Liver (tissue), 9 donors: ENCODE data around the gene RAPGEF1. TPM values are rescaled to one million over a fixed set of nuclear protein-coding genes. Genes with fewer than 3 reads are reported as not detected.

ENCODE experiments used
- DNase-seq: peaks from one replicate; pipeline ENCODE4 v3.0.0-alpha.2; 2017; ENCODE audit warnings: low spot score
- H3K27ac ChIP-seq, 2 donors: one replicate each; pipeline ENCODE4 v1.7.0; 2013; ENCODE audit warnings: inconsistent platforms in 2 of 2, low read length in 2 of 2, control low read depth in 1 of 2, low read depth in 1 of 2, mild to moderate bottlenecking in 1 of 2
- H3K27me3 ChIP-seq, 4 donors: one replicate each; pipeline versions ENCODE4 v1.6.1 to v1.7.0; 2013; ENCODE audit warnings: low read length in 3 of 4, inconsistent platforms in 1 of 4, mild to moderate bottlenecking in 1 of 4, moderate library complexity in 1 of 4; ENCODE audit not compliant: control insufficient read depth in 4 of 4, insufficient read depth in 4 of 4
- H3K36me3 ChIP-seq, 4 donors: one replicate each; pipeline versions ENCODE4 v1.6.1 to v1.7.0; 2013; ENCODE audit warnings: low read length in 3 of 4, mild to moderate bottlenecking in 3 of 4, low read depth in 1 of 4, moderate library complexity in 1 of 4; ENCODE audit not compliant: control insufficient read depth in 4 of 4, insufficient read depth in 3 of 4
- H3K4me1 ChIP-seq, 4 donors: one replicate each; pipeline versions ENCODE4 v1.6.1 to v1.7.0; 2013; ENCODE audit warnings: low read length in 3 of 4, mild to moderate bottlenecking in 3 of 4, moderate library complexity in 1 of 4; ENCODE audit not compliant: control insufficient read depth in 4 of 4, insufficient read depth in 4 of 4
- H3K4me3 ChIP-seq, 3 donors: one replicate each; pipeline versions ENCODE4 v1.6.1 to v1.7.0; 2013; ENCODE audit warnings: low read length in 3 of 3, control low read depth in 1 of 3, low read depth in 1 of 3, mild to moderate bottlenecking in 1 of 3
- H3K9ac ChIP-seq, 2 donors: one replicate each; pipeline ENCODE4 v1.7.0; 2013; ENCODE audit warnings: low read length in 2 of 2, mild to moderate bottlenecking in 2 of 2, moderate library complexity in 2 of 2, control low read depth in 1 of 2, low read depth in 1 of 2
- H3K9me3 ChIP-seq, 4 donors: one replicate each; pipeline versions ENCODE4 v1.6.1 to v1.7.0; 2013; ENCODE audit warnings: low read length in 3 of 4; ENCODE audit not compliant: control insufficient read depth in 4 of 4
- CTCF ChIP-seq: fragments of 150-350 bp; IDR thresholded peaks from 2 replicates; pipeline ENCODE4 v1.5.1; 2017; ENCODE audit warnings: improper control_type of control experiment, low read depth, low read length; ENCODE audit not compliant: missing input control
- EGR1 ChIP-seq, 2 donors: IDR thresholded peaks; 2 replicates each; pipeline ENCODE4 v1.6.1; 2016 to 2018; ENCODE audit warnings: antibody characterized with exemption in 2 of 2, low read depth in 2 of 2
- FOXA1 ChIP-seq: IDR thresholded peaks from 2 replicates; pipeline ENCODE4 v1.6.1; 2016; ENCODE audit warnings: antibody characterized with exemption
- FOXA2 ChIP-seq: IDR thresholded peaks from 2 replicates; pipeline ENCODE4 v1.6.1; 2016; ENCODE audit warnings: antibody characterized with exemption
- GABPA ChIP-seq, 2 donors: IDR thresholded peaks in 1 of 2; conservative IDR thresholded peaks in 1 of 2; 2 replicates each; pipeline ENCODE4 v1.6.1; 2016; ENCODE audit warnings: antibody characterized with exemption in 2 of 2, mild to moderate bottlenecking in 1 of 2, moderate library complexity in 1 of 2
- HNF4A ChIP-seq, 2 donors: conservative IDR thresholded peaks; 2 replicates each; pipeline ENCODE4 v1.6.1; 2016; ENCODE audit warnings: antibody characterized with exemption in 2 of 2, mild to moderate bottlenecking in 2 of 2
- HNF4G ChIP-seq: IDR thresholded peaks from 2 replicates; pipeline ENCODE4 v1.6.1; 2016; ENCODE audit warnings: antibody characterized with exemption
- JUND ChIP-seq, 2 donors: IDR thresholded peaks; 2 replicates each; pipeline ENCODE4 v1.6.1; 2016; ENCODE audit warnings: antibody characterized with exemption in 2 of 2
- MAX ChIP-seq: IDR thresholded peaks from 2 replicates; pipeline ENCODE4 v1.6.1; 2016; ENCODE audit warnings: antibody characterized with exemption
- REST ChIP-seq: IDR thresholded peaks from 2 replicates; pipeline ENCODE4 v1.6.1; 2016; ENCODE audit warnings: antibody characterized with exemption, mild to moderate bottlenecking
- RXRA ChIP-seq, 2 donors: IDR thresholded peaks; 2 replicates each; pipeline ENCODE4 v1.6.1; 2017 to 2018; ENCODE audit warnings: antibody characterized with exemption in 2 of 2, mild to moderate bottlenecking in 1 of 2
- SP1 ChIP-seq: IDR thresholded peaks from 2 replicates; pipeline ENCODE4 v1.6.1; 2018; ENCODE audit warnings: antibody characterized with exemption, mild to moderate bottlenecking
- TAF1 ChIP-seq: conservative IDR thresholded peaks from 2 replicates; pipeline ENCODE4 v1.6.1; 2016; ENCODE audit warnings: antibody characterized with exemption, mild to moderate bottlenecking
- WGBS: extraction: QIAGEN DNeasy Blood & Tissue Kit; methylation state at CpG from one replicate; pipeline ENCODE4 v1.1.7; 2013; 5-methylcytosine and 5-hydroxymethylcytosine counted together
- polyA plus RNA-seq, 2 donors: library from polyadenylated mRNA; stranded (reverse) in 1 of 2; unstranded in 1 of 2; fragments of 200-250 nt in 1 of 2; fragments of >200 nt in 1 of 2; fragmentation: Nextera tagmentation in 1 of 2; extraction: Ambion mirVana in 1 of 2; gene quantifications; one replicate each; pipeline versions ENCODE4 v1.2.1 to v1.2.3, GENCODE V29; 2013 to 2015
- total RNA-seq, 2 donors: library from RNA; depleted of rRNA; stranded (reverse); fragments of >200 nt; gene quantifications; one replicate each; pipeline ENCODE4 v1.2.3, GENCODE V29; 2014
- TF ChIP-seq, protein P1 (sequence below): IDR thresholded peaks from 2 replicates; pipeline ENCODE4 v1.6.1; 2016; ENCODE audit warnings: antibody characterized with exemption
- TF ChIP-seq, protein P2 (sequence below): IDR thresholded peaks from 2 replicates; pipeline ENCODE4 v1.6.1; 2016; ENCODE audit warnings: antibody characterized with exemption
- donor health status: healthy.
- donor health status: healthy.
- donor health status: healthy.
- donor health status: healthy.
- donor health status: healthy.

The RAPGEF1 gene
- total and polyA plus RNA-seq, 4 donors, result 5.6 to 19.7 (median 16.8) TPM

DNA sequence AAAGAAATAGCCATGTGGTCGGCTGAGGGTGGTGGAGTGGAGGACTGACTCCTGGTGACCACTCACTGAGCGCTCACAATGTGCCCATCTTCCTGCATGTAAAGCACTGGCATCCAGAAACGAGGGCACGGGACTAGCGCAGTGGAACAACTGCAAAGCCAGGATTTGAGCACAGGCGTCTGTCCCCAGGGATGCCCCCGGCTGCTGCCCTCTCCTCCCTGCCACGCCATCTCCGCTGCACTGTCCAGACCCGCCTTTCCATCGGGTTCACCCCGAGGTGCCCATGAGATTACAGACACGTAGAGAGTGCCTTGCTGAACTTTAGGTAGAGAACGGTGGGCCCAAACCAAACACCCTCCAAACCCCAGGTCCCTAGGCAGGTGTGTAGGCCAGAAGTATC, 149.9 kb downstream of the RAPGEF1 start:
- Histone ChIP-seq H3K27ac (no peak overlapping the region), H3K9ac (no peak overlapping the region), H3K36me3 (peaks cover 0 to 23% (median 6%) of the 10 kb centered on the region in 4 donors), H3K4me3 (no peak overlapping the region), H3K4me1 (no peaks in the 10 kb centered on the region), H3K27me3 (no peaks in the 10 kb centered on the region), H3K9me3 (no peaks in the 10 kb centered on the region)
- no peak for DNase-seq
- WGBS, result 93% methylated on average over 14 of the region's 14 CpGs
- no peak for TF ChIP-seq SP1
- TF ChIP-seq GABPA (IDR thresholded peaks at IDR 0.05 in 1 of 2, conservative IDR thresholded peaks at IDR 0.05 in 1 of 2), result no peak
- no peak for TF ChIP-seq HNF4G
- TF ChIP-seq EGR1 (IDR thresholded peaks at IDR 0.05; ENCODE audit: low read depth in 2 of 2), result no peak
- TF ChIP-seq FOXA1, result no peak
- no peak for TF ChIP-seq TAF1
- no peak for TF ChIP-seq MAX
- TF ChIP-seq CTCF, result no peak
- TF ChIP-seq, protein P1, sequence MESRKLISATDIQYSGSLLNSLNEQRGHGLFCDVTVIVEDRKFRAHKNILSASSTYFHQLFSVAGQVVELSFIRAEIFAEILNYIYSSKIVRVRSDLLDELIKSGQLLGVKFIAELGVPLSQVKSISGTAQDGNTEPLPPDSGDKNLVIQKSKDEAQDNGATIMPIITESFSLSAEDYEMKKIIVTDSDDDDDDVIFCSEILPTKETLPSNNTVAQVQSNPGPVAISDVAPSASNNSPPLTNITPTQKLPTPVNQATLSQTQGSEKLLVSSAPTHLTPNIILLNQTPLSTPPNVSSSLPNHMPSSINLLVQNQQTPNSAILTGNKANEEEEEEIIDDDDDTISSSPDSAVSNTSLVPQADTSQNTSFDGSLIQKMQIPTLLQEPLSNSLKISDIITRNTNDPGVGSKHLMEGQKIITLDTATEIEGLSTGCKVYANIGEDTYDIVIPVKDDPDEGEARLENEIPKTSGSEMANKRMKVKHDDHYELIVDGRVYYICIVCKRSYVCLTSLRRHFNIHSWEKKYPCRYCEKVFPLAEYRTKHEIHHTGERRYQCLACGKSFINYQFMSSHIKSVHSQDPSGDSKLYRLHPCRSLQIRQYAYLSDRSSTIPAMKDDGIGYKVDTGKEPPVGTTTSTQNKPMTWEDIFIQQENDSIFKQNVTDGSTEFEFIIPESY, result no peak

- no peak for DNase-seq
- H3K4me3 ChIP-seq, result no peak overlapping the region
- 96% methylated on average over 16 of the region's 16 CpGs for WGBS
- no peak overlapping the region for H3K9ac ChIP-seq
- no peak overlapping the region for H3K27ac ChIP-seq
- H3K9me3 ChIP-seq, result no peaks in the 10 kb centered on the region
- H3K36me3 ChIP-seq, result peaks cover 0 to 27% (median 12%) of the 10 kb centered on the region in 4 donors
- TF ChIP-seq RXRA (IDR thresholded peaks at IDR 0.05), result no peak
- TF ChIP-seq MAX, result no peak
- no peak for TF ChIP-seq FOXA2
- TF ChIP-seq, protein P2, sequence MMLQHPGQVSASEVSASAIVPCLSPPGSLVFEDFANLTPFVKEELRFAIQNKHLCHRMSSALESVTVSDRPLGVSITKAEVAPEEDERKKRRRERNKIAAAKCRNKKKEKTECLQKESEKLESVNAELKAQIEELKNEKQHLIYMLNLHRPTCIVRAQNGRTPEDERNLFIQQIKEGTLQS, result no peak
- TF ChIP-seq JUND (IDR thresholded peaks at IDR 0.05), result no peak
- TF ChIP-seq HNF4A (conservative IDR thresholded peaks at IDR 0.05), result no peak
- no peak for TF ChIP-seq REST
- no peak for TF ChIP-seq SP1
- TF ChIP-seq TAF1, result no peak
- no peaks in the 10 kb centered on the region for H3K4me1 ChIP-seq
- no peaks in the 10 kb centered on the region for H3K27me3 ChIP-seq
Observed at GRCh38 chr9:131589124-131589711, 150.7 kb downstream of the RAPGEF1 start.
